ENCODE results near the gene ATF6. TPM values are rescaled to one million over a fixed set of nuclear protein-coding genes. Genes with fewer than 3 reads are reported as not detected.

ATF6 gene
- total RNA-seq, 1 donor from 2014 or later: 21.7 TPM

DNA sequence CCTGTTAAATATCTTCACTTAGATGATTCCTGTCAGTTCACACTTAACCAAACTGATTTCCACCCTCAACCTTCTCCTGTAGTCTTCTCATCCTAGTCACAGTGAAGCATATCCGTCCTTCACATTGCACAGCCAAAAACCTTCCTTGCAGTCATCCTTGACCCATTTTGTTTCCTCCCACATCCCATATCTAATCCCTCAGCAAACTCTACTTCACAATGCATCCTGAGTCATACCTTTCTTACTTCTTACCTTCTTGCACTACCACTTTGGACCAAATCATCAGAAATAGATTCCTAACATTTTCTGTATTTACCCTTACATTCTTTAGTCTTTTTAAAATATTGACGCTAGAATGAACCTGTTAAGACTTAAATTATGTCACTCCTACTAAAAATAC, 170.7 kb downstream of the ATF6 start:
- DNase-seq (ENCODE audit: low spot score): no peak

DNA sequence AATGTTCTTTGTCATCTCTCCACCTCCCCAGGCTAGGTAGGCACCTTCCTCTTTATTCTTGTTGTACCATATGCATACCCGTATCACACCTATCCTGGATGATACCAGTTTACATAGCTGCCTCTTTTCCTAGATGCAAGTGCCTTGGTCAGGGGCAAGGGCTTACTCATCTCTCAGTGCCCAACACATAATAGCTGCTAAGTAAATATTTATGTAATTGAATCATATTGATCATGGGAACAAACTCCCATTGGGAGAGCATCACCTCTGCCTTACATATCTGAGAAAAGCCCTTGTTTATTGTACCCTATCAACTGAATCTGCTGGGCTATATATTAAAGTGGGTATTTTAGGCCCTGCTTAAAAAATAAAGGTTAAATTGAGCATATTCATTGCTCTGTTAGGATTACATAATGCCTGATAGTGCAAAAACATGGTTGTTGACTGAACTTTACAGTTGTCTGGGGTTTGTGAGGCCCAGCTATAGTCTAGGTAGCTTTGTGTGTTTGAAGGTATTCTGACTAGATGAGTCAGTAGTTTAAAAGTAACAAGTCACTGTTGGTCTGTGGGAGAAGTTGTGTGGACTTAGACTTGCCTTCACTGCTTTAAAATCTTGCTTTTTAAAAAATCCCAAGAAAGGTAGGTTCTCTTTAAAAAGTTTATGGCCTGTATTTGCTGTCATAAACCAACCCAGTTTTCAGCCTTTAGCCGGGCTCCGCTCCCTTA, 174.9 kb downstream of the ATF6 start:
- no peak for DNase-seq (ENCODE audit: low spot score)

DNA sequence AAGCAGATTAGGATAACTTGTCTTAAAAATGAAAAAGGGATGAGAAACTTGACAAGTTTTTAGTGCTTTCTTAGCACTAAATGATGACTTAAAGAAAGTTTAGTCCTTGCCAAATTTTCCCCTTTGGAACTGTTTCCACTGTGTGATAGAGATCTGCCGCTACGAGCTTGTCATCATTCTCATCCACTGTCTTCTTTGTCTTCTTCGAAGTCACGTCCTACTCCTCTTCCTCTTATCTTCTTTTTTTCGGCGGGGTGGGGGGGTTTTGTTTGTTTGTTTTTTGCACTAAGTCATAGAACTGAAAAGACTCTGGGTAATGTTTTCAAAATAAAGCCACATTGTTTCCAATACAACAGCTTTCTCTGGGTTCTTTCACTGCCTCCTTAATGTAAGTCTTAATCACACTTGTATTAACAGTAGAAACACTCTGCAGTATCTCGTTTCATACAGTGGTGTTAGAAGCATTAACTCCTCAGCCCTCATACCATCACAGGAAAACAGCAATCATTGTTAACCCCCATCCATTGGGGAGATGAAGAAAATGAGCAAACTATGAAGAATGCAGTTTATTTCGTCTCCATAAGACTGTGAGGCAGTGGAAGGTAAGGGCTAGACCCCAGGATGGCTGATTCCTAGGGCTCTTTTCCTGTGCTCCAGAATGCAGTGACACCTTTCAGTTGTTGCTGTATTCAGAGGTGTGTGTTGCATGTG, 175.8 kb downstream of the ATF6 start:
- DNase-seq (ENCODE audit: low spot score): no peak

DNA sequence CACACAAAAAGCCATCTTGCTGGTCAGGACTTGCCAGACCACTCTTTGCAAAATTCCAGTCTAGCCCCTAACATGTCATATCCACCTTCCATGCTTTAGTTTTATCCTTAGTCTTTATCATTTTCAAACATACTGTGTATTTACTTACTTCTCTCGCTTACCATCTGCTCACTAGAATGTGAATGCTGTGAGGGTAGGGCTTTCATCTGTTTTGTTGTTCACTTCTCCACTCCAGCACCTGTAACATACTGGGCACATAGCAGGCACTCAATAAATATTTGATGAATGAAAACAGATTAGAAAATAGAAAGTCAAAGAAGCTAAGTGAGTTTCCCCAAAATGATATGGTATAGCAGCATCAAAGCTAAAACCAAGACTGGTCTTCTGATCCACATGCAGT, 177.6 kb downstream of the ATF6 start:
- DNase-seq (ENCODE audit: low spot score): no peak

DNA sequence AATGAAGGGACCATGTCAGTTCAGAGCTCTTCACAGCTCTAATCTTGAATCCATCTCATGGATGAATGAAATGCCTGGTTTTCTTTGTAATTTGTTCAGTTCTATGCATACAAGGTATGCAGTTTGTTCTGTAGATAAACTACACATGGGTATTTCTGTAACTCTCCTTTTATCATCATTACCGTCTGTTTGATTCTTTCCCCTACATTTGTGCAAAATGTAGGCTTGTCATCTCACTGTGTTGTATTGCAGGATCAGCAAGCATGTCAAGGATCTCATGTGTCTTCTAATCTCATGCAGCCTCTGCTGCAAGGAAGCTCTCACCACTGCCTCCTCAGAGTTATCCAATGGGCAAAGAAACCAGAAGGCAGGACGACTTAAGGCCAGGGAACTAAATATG, 178.3 kb downstream of the ATF6 start:
- no peak for DNase-seq (ENCODE audit: low spot score)

DNA sequence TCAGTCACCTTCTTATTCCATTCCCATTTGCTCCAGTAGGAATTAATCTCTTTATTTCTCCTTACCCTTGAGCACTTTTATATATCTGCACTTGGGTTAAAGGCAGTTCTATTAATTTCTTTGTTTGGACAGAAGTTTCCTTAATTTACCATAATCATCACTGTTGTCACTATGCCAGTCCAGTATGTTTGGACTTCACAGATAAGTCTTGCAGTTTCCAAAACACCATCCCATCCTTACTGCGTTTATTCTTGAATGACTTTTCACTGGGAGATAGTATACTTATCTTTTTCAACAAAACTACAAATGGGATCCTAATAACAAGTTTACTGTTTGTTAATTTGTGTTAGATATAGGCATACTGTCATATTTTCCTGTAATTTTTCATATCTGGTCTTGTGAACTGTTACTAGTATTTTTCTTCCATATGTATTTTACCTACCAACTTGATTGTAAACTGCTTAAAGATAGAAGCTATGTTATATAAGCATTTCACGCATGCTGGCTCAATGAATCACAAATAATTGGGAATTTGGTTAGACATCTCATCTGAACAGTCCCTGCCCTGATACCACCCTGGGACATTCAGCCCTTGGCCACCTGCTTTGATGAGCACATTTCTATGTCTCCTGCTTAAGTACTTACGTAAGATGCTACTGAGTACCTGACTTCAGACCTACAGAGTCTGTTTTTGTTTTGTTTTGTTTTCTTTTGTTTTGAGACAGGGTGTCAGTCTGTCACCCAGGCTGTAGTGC, 179.4 kb downstream of the ATF6 start:
- no peak for DNase-seq (ENCODE audit: low spot score)

DNA sequence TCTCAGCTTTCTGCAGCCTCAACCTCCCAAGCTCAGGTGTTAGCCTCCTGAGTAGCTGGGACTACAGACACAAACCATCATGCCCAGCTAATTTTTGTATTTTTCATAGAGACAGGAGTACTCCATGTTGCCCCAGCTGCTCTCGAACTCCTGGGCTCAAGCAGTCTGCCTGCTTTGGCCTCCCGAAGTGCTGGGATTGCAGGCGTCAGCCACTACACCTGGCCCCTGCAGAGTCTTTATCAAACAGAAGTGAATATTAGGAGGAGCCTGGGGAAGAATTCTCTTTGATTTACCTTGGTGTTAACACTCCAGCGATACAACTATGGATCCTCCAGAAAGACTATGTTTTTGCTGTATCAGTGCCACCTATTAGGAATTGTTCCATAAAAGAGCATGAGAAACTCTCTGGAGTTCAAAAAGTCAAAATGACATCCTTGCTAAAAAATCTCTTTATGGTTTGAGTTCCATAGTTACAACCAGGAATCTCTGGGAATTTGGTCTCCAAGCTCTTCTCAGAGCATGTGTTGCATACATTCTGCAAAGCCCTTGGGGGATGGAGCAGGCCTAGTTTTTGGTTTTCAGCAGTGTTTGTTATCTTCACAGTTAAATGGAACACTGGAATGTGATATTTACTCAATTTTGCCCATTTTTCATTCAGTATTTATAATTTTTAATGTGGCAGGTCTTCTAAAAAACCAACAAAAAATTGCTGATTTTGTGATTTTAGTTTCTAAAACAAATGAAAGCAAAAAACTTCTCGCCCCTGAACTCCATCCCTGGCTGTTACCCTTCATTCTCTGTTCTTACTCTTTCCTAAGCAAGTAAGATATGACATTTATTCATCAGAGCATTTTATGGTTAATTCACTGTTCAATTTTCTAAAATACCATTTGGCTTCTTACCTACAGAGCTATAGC, 180.2 kb downstream of the ATF6 start:
- DNase-seq (ENCODE audit: low spot score): peak; percentile 67

DNA sequence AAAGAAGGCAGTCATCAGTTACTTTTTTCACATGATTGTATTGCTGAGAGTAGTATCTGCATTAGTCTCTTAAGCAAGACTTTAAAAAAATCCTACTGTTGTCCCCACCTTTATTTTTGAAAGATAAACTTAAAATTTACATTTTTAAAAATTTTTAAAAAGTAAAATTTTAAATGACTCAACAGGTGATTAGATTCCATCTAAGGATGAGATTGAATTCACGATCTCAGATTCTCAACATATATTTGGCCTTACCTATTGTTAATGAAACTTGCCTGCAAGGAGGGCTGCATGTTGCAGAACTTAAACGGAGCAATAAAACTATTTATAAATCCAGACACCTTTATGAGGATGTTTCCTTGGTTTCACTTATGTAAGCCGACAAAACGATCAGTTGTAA, 182.3 kb downstream of the ATF6 start:
- DNase-seq (ENCODE audit: low spot score): no peak

DNA sequence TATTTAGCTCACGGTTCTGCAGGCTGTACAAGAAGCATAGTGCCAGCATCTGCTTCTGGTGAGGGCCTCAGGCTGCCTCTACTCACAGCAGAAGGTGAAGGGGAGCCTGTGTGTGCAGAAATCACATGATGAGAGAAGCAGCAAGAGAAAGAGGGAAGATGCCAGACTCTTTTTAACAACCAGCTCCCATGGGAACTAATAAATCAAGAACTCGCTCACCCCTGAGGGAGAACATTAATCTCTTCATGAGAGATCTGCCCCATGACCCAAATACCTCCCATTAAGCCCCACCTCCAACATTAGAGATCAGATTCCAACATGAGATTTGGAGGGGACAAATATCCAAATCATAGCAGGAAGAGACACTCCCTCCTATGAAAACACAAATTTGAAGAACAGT, 183.4 kb downstream of the ATF6 start:
- peak; percentile 50 for DNase-seq (ENCODE audit: low spot score)

DNA sequence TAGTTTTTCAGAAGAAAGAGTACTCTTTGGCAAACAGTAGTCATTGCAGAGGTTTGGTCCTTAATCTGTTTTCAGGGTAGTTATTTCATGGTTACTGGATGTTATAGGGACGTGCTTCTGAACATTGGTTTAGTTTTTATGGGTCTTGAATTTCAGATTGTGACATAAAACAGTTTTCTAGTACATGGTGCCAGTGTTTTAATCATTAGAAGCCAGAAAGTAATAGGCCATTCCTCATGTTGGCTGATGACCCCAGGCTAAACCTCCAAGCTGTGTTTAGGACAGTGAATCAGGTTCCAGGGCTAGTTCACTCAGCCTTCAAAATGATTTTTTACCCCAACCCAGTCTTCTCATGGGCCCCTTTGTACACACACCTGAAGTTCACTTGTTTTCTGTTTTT, 184.3 kb downstream of the ATF6 start:
- no peak for DNase-seq (ENCODE audit: low spot score)

DNA sequence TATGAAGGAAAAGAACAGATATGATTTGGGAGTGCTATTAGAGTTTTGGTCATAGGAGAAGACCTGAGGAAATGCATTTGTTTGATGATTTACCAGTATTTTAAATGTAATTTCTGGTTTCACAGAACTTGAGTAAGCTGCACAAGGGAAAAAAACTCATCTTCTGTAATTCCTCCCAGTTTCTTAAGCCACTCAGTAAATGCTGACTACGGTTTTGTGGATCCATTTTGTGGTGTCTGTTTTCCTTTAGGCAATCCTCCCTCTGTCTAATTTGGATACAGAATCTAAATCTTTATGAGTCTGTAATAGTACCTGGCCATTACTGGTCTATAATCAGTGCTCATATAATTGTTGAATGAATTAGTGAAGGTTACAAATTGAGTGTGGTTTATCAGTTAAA, 185.5 kb downstream of the ATF6 start:
- DNase-seq (ENCODE audit: low spot score): no peak

DNA sequence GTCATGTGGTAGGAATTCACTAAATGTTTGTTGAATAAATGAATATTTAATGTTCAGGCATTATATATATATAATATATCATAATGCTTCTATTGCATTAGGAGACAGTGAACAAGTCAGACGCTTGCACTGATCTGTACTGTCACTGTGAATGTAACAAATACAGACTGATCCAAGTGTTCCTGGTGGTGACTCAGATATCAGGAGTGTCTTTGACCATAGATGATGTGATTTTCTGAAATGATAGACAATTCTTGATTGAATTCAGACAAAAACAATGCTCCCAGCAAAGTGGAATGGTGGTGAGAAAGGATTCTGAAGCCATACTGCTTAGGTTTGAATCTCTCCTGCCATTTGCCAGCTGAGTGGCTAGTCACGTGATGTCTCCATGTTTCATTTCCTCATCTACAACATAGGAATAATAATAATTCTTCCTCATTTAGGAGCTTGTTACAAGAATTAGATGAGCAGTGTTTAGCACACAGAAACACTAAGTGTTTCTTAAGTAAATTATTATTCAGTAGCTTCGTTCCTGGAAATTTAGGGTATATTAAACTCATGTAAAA, 186.6 kb downstream of the ATF6 start:
- DNase-seq (ENCODE audit: low spot score): no peak

DNA sequence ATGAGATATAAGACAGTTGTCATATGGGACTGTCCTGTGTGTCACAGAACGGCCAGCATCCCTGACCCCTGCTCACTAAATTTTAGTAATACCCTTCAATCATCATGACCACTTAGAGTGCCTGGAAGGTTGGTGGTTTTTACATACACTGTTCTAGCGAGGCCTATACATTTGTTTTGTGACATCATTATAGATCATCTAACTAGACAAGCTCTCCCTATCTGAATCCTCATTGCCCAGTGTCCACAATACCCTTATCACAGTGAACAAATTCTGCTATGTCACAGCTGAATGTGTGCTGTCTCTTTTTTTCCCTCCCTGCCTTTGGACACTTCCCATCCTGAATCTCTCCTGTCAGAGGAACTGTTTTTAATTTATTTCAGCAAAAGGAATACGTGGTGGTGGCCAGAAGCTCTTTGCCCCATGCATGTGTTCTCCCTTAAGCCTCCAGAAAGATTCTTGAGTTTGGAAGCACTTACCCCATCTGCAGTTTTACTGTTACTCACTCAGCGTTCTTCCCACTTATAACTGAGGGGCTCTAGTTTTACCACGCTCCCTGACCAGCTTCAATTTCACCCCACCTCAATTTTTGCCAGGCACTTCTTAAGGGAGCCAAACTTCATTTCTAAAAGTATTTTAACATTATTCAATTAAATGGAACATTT, 187.3 kb downstream of the ATF6 start:
- DNase-seq (ENCODE audit: low spot score): no peak

DNA sequence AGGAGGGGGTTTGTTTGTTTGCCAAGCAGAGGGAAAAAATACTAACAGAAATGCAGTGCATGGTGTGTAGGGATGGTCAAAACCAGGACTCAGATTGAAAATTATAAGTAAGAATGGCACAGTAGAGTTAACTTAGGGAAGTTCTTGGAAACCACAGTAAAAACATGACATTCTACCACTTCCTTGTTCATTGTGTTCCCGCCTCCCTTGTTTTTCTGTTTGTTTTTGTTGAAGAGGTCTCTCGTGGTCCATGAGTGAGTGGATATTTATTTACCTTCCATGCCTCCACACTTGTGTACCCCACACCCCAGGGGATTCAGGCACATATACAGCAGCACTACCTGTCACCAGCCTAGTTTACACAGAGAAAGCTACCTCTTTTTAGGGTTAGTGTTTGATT, 187.9 kb downstream of the ATF6 start:
- DNase-seq (ENCODE audit: low spot score): no peak

DNA sequence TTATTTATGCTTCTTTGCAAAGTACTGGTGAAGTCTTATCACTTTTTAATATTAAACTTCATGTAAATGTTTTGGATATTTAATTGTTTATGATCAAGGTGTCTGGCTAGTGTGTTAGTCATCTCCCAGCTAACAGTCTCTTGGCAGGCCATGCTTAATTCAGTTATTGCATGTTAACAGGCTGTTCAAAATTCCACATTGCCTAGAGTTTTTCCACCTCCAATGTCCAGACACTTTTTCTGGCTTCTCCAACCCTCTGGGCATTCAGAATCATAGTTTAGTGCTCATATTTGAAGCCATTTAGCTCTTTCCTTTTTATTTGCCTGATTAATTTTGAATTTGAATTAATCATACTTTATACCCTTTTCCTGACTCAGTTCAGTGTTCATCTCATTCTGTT, 188.3 kb downstream of the ATF6 start:
- no peak for DNase-seq (ENCODE audit: low spot score)

DNA sequence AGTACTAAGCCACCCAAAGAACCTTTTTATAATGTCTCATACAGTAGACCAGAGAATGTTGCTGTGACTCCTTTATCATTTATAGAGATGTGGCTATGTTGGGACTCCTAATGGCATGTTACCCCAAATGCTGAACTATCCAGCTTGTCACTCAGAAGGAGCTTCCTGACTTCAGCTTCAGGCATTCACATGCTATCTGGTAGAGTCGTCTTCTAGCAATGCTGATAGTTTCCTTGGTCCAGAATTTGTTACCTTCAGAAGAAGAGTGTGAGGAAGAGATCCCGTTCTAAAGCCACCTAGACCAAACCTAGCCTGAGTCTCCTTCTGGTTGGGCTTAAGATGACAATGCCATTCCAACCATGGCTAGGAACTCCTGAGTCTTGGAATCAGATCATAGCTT, 189.5 kb downstream of the ATF6 start:
- no peak for DNase-seq (ENCODE audit: low spot score)

DNA sequence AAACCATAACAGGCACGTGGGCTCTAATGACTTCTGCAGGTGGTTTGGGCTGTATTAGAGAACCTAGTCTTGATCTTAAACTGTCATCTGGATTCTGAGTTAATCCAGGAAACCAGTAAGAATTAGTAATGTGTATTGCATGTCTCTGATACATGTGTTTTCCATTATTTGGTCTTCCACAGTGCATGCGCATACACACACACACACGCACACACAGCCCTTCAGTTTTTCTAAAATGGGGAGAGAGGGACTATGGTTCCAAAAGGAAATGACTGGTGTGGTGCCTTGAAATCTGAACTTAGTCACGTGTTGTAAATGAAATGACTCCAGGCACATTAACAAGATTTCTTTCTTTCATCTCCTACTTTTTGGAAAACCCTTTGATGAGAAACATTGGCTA, 190.0 kb downstream of the ATF6 start:
- peak; percentile 47 for DNase-seq (ENCODE audit: low spot score)

DNA sequence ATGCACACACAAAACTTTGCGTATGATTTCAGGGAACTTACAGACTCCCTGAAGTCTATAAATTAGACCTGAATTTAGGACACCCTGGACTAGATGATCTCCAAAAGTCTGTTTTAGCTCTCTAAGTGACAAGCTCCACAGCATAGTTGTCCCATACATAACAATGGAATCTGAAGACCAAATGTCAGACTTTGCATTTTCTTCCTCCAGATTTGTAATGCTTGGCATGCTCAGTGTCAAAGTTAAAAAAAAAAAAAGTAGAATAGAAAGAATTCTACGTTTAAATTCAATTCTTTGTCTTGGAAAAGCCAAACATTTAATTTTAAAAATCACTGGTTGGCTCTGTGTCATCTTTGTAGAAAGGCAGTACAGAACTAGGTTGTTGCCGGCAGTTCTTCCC, 190.8 kb downstream of the ATF6 start:
- DNase-seq (ENCODE audit: low spot score): no peak

DNA sequence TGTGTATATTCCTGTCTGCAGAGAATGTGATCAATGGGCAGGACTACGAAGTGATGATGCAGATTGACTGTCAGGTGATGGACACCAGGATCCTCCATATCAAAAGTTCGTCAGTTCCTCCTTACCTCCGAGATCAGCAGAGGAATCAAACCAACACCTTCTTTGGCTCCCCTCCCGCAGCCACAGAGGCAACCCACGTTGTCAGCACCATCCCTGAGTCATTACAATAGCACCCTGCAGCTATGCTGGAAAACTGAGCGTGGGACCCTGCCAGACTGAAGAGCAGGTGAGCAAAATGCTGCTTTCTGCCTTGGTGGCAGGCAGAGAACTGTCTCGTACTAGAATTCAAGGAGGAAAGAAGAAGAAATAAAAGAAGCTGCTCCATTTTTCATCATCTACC, 192.3 kb downstream of the ATF6 start:
- DNase-seq (ENCODE audit: low spot score): no peak

DNA sequence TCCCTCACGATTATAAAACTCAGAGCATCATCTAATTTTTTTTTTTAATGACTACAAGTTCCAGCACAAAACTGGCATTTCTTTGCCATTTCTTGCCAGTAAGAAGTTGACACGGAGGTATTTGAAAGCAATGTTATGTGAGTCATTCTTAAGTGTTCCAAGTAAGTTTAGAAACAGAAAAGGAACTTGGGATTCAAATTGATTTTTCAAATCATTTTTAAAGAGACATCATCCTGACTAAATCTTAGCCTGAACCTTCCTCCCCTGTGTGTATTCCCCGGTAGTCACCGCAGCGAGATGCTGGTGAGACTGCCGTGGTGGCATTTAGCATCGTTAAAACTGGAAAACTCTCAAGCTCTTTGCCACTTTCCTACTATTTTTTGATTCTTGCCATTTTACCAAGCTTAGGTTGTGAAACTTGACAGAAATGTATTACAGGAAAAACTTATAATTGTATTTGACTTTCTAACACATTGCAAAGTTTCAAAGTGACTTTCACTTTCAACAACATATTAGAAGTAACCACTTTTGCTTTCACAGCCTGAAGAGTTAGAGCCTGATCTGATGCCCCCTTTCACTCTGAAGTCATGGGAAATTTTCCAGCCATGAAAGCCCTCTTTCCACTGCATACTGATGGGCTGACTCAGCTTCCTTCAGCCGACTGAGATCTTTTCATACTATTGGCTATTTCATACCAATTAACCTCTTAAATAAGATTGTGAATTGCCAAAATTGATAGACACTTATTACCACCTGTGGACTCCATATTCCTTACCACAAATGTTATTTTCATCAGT, 196.2 kb downstream of the ATF6 start:
- DNase-seq (ENCODE audit: low spot score): peak; percentile 67

Measured in umbilical cord (tissue), 2 donors.